Stimulated activated naive CD8-positive, alpha-beta T cell treated with anti-CD3 and anti-CD28 coated beads, Interleukin-15, Interleukin-2, amounts not matched to agents 100 ng/mL and 50 ng/mL, for 24 hours (primary cell): Measurements from ENCODE around the gene SNAPC4.
"Not testable (repeated sequence)": the region's sequence is repeated elsewhere in the genome, so short reads cannot be mapped to it uniquely, and the experiment has no call there.

Experiments used
- H3K27ac Mint-ChIP-seq: one replicate; pipeline ENCODE4 v1.8.0; 2021; ENCODE audit warnings: mild to moderate bottlenecking, mixed read lengths
- H3K27me3 Mint-ChIP-seq: one replicate; pipeline ENCODE4 v1.8.0; 2021; ENCODE audit warnings: mixed read lengths
- H3K36me3 Mint-ChIP-seq: one replicate; pipeline ENCODE4 v1.8.0; 2021; ENCODE audit warnings: low read depth, mixed read lengths
- H3K4me1 Mint-ChIP-seq: one replicate; pipeline ENCODE4 v1.8.0; 2021; ENCODE audit warnings: low read depth, mixed read lengths
- H3K4me3 Mint-ChIP-seq: one replicate; pipeline ENCODE4 v1.8.0; 2021; ENCODE audit warnings: mild to moderate bottlenecking, mixed read lengths
- H3K9me3 Mint-ChIP-seq: one replicate; pipeline ENCODE4 v1.8.0; 2021; ENCODE audit warnings: mixed read lengths

Gene SNAPC4

GRCh38 chr9:136423432-136424146, 23.6 kb upstream of the SNAPC4 start:
- no peak overlapping the region for H3K27ac Mint-ChIP-seq
- H3K36me3 Mint-ChIP-seq, result peaks cover 60% of the 10 kb centered on the region
- H3K27me3 Mint-ChIP-seq, result no peaks in the 10 kb centered on the region
- H3K4me1 Mint-ChIP-seq, result peaks cover 8% of the 10 kb centered on the region
- no peak overlapping the region for H3K4me3 Mint-ChIP-seq
- H3K9me3 Mint-ChIP-seq, result no peaks in the 10 kb centered on the region

DNA sequence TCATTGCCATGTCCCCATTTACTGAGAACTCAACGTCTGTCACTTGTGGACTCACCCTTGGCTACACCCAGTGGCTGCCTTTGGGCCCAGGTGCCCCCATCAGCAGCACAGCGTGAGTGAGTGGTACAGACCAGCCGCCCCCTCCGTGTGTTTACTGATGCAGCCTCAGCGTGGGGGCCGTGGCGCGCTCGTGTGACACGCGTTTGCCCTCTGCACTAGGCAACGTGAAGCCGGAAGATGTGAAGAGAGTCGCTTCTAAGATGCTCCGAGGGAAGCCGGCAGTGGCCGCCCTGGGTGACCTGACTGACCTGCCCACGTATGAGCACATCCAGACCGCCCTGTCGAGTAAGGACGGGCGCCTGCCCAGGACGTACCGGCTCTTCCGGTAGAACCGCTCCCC, 22.9 kb upstream of the SNAPC4 start:
- H3K36me3 Mint-ChIP-seq, result peaks cover 57% of the 10 kb centered on the region
- H3K4me1 Mint-ChIP-seq, result peaks cover 8% of the 10 kb centered on the region
- no peak overlapping the region for H3K27ac Mint-ChIP-seq
- no peaks in the 10 kb centered on the region for H3K27me3 Mint-ChIP-seq
- no peaks in the 10 kb centered on the region for H3K9me3 Mint-ChIP-seq
- no peak overlapping the region for H3K4me3 Mint-ChIP-seq

DNA sequence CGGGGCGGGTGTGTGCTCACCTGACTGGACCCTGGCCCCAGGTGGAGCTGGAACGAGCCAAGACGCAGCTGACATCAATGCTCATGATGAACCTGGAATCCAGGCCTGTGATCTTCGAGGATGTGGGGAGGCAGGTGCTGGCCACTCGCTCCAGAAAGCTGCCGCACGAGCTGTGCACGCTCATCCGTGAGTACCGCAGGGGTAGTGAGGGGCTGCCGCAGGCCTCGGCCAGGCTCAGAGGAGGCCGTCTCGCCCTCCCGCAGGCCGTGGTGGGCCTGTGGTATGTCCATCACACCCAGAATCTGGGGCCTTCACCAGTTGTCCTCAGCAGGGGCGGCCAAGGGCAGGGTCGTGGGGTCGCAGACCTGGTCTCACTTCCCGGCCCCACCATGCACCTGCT, 21.8 kb upstream of the SNAPC4 start:
- Mint-ChIP-seq H3K9me3 (no peaks in the 10 kb centered on the region), H3K27me3 (no peaks in the 10 kb centered on the region), H3K27ac (no peak overlapping the region), H3K36me3 (peaks cover 56% of the 10 kb centered on the region), H3K4me3 (no peak overlapping the region), H3K4me1 (peaks cover 8% of the 10 kb centered on the region)

DNA sequence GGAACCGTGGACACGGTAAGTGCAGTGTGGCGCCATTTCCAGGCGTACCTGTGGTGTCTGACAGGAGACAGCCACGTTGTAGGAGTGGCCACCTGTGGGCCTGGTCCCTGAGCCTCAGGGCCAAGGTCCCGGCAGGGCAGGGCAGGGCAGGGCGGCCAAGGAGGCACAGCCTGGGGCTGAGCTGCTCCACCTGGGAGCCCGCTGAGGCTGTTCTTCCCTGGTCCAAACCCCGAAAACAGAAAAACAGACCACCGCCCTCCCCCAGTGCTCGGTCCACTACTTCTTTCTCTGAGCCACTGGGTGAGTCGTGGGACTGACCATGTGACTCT, 19.1 kb upstream of the SNAPC4 start:
- H3K9me3 Mint-ChIP-seq, result no peaks in the 10 kb centered on the region
- no peaks in the 10 kb centered on the region for H3K27me3 Mint-ChIP-seq
- no peak overlapping the region for H3K4me3 Mint-ChIP-seq
- no peak overlapping the region for H3K27ac Mint-ChIP-seq
- peaks cover 57% of the 10 kb centered on the region for H3K36me3 Mint-ChIP-seq
- H3K4me1 Mint-ChIP-seq, result no peaks in the 10 kb centered on the region

- no peak overlapping the region for H3K27ac Mint-ChIP-seq
- H3K9me3 Mint-ChIP-seq, result no peaks in the 10 kb centered on the region
- no peaks in the 10 kb centered on the region for H3K27me3 Mint-ChIP-seq
- H3K36me3 Mint-ChIP-seq, result peaks cover 63% of the 10 kb centered on the region
- peaks cover 5% of the 10 kb centered on the region for H3K4me1 Mint-ChIP-seq
- no peak overlapping the region for H3K4me3 Mint-ChIP-seq
These were observed 18.5 kb upstream of the SNAPC4 start for GRCh38 chr9:136418182-136419091.

DNA sequence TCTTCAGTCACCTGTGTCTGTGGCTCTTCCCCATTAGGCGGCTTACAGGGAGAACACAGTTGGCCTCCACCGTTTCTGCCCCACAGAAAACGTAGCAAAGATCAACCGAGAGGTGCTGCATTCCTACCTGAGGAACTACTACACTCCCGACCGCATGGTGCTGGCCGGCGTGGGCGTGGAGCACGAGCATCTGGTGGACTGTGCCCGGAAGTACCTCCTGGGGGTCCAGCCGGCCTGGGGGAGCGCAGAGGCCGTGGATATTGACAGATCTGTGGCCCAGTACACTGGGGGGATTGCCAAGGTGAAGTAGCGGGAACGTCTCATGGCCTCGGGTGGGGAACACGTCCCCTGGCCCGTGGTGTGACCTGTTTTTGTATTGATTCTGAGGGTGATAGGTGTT, 16.9 kb upstream of the SNAPC4 start:
- Mint-ChIP-seq H3K9me3 (no peaks in the 10 kb centered on the region), H3K27me3 (no peaks in the 10 kb centered on the region), H3K27ac (no peak overlapping the region), H3K36me3 (peaks cover 69% of the 10 kb centered on the region), H3K4me3 (no peak overlapping the region), H3K4me1 (peaks cover 10% of the 10 kb centered on the region)

- H3K4me1 Mint-ChIP-seq, result peaks cover 15% of the 10 kb centered on the region
- no peak overlapping the region for H3K27ac Mint-ChIP-seq
- peaks cover 69% of the 10 kb centered on the region for H3K36me3 Mint-ChIP-seq
- H3K9me3 Mint-ChIP-seq, result no peaks in the 10 kb centered on the region
- no peak overlapping the region for H3K4me3 Mint-ChIP-seq
- H3K27me3 Mint-ChIP-seq, result no peaks in the 10 kb centered on the region
These were observed 16.5 kb upstream of the SNAPC4 start for GRCh38 chr9:136416427-136416826.

DNA sequence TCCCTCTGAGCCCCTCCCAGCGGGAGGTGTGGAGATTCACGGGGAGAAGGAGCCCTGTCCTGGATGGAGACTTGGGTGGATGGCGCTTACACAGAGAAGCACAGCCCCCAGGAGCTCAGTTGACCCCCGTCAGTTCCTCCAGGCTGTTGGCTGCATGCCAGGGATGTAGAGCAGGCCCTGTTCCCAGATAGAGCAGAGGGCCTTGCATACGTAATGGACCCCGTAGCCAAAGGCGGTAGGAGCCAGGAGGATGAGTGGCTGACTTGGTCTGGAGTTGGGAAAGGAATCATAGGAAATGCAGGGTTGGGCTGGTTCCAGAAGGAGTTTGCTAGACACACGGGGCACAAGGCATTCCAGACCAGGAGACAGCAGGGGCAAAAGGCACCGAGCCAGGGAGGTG, 13.0 kb upstream of the SNAPC4 start:
- no peaks in the 10 kb centered on the region for H3K27me3 Mint-ChIP-seq
- no peaks in the 10 kb centered on the region for H3K9me3 Mint-ChIP-seq
- no peak overlapping the region for H3K27ac Mint-ChIP-seq
- H3K4me1 Mint-ChIP-seq, result peaks cover 40% of the 10 kb centered on the region
- peaks cover 60% of the 10 kb centered on the region for H3K36me3 Mint-ChIP-seq
- H3K4me3 Mint-ChIP-seq, result peak overlapping the region; percentile 37

GRCh38 chr9:136411378-136411777, 11.4 kb upstream of the SNAPC4 start:
- H3K36me3 Mint-ChIP-seq, result peaks cover 62% of the 10 kb centered on the region
- no peaks in the 10 kb centered on the region for H3K9me3 Mint-ChIP-seq
- peak overlapping the region; percentile 92 for H3K27ac Mint-ChIP-seq
- H3K27me3 Mint-ChIP-seq, result no peaks in the 10 kb centered on the region
- peak overlapping the region; percentile 98 for H3K4me3 Mint-ChIP-seq
- peaks cover 50% of the 10 kb centered on the region for H3K4me1 Mint-ChIP-seq

DNA sequence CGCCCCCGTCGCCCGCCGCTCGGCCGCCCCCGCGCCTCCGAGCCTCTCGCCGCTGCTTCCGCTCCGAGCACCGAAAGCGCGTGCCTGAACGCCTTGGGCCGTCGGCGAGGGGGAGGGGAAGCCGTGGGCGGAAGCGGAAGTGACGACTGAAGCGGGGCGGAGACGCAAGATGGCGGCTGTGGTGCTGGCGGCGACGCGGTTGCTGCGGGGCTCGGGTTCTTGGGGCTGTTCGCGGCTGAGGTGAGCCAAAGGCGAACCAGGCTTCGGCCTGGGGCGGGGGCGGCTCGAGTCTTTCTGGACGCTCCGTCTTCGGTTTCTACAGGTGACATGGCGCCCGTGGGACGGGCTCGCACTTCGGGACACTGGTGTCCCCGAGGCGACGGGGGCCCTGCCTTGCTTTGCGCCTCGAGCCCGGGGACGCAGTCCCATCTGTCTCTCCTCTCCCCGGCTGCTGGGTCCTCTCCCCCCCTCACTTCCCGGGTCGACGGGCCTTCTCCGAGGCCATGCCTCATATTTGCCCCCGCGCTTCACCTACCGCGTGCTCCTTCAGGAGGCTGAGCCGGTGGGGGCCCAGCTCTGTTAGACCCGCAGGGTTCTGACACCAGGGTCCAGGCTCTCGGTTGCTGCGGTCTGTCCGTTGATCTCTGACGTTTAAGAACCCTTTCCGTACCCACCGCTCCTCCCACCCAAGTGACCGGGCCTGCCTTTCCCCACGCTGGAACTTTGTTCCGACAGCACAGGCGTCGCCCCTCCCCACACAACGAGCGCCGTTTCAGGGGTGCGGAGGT, 10.7 kb upstream of the SNAPC4 start, which contains the start of the genes ENTR1 and PMPCA:
Gene ENTR1, minus strand, starts transcription at position 115 of the 788 bp plus-strand sequence. CDS start 217 bp downstream, outside the sequence.
Gene PMPCA, plus strand, starts transcription at position 159 of the 788 bp plus-strand sequence. Its CDS starts 11 bp downstream, at position 170.
- H3K9me3 Mint-ChIP-seq, result no peaks in the 10 kb centered on the region
- H3K27ac Mint-ChIP-seq, result peak within 1 kb of the TSS; percentile 94
- H3K4me1 Mint-ChIP-seq, result peaks cover 54% of the 10 kb centered on the region
- peak within 1 kb of the TSS; percentile 98 for H3K4me3 Mint-ChIP-seq
- H3K27me3 Mint-ChIP-seq, result no peaks in the 10 kb centered on the region
- peaks cover 60% of the 10 kb centered on the region for H3K36me3 Mint-ChIP-seq

- H3K27me3 Mint-ChIP-seq, result no peaks in the 10 kb centered on the region
- H3K9me3 Mint-ChIP-seq, result no peaks in the 10 kb centered on the region
- peak overlapping the region; percentile 94 for H3K27ac Mint-ChIP-seq
- H3K4me1 Mint-ChIP-seq, result peaks cover 63% of the 10 kb centered on the region
- H3K36me3 Mint-ChIP-seq, result peaks cover 65% of the 10 kb centered on the region
- peak overlapping the region; percentile 98 for H3K4me3 Mint-ChIP-seq
These were observed 9.8 kb upstream of the SNAPC4 start for GRCh38 chr9:136409557-136410455.

GRCh38 chr9:136407911-136408310, 7.9 kb upstream of the SNAPC4 start:
- Mint-ChIP-seq H3K9me3 (no peaks in the 10 kb centered on the region), H3K36me3 (peaks cover 55% of the 10 kb centered on the region), H3K4me3 (peak overlapping the region; percentile 56), H3K27me3 (no peaks in the 10 kb centered on the region), H3K4me1 (peaks cover 75% of the 10 kb centered on the region), H3K27ac (no peak overlapping the region)

DNA sequence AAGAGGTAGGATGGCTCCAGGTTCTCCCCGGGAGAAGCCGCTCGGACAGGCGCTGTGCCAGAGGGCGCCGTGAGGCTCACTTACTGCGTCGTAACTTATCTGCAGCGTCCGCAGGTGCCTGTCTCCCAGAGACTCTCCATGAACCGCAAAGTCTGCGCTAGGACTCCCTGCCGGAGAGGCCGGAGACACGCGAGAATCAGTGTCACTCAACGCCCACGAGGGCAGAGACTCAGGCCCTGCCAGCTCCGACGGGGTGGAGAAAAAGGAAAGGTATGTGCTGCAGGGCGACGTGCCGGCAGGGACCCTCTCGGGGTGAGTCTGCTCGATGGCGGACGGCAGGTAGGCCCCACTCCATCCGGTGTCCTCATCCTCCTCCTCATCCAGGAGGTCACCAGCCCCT, 7.1 kb upstream of the SNAPC4 start:
- not testable (repeated sequence) for H3K4me3 Mint-ChIP-seq, H3K27ac Mint-ChIP-seq, H3K9me3 Mint-ChIP-seq, H3K27me3 Mint-ChIP-seq
- Mint-ChIP-seq H3K36me3 (peaks cover 56% of the 10 kb centered on the region), H3K4me1 (peaks cover 77% of the 10 kb centered on the region)

DNA sequence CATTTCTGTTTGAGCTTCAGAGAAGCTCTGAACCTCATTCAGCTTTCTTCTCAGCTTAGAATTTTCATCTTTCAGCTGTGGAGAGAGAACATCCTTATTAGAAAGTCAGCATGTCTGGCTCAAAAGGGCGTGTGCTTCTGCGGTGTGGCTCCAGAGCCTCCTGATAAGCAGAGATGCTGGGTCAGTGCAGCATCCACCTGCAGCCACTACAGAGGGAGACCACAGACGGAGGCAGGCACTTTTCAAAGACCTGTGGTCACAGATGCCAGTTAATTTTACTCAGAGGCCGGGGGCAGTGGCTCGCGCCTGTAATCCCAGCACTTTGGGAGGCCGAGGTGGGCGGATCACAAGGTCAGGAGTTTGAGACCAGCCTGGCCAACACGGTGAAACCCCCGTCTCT, 5.9 kb upstream of the SNAPC4 start:
- H3K27me3 Mint-ChIP-seq, H3K4me3 Mint-ChIP-seq, H3K9me3 Mint-ChIP-seq, H3K27ac Mint-ChIP-seq: not testable (repeated sequence)
- Mint-ChIP-seq H3K36me3 (peaks cover 53% of the 10 kb centered on the region), H3K4me1 (peaks cover 76% of the 10 kb centered on the region)
